Tibial nerve (tissue), 3 donors: ENCODE measurements around the gene SCN4B.

ENCODE experiments used
- POLR2A ChIP-seq, 2 donors: fragments of 450-650 bp; IDR thresholded peaks; one replicate each; pipeline ENCODE4 v1.6.1; 2017; ENCODE audit warnings: antibody characterized with exemption in 2 of 2, mild to moderate bottlenecking in 2 of 2, moderate library complexity in 2 of 2
- TF ChIP-seq, protein P1 (sequence below), 5 experiments: fragments of 200-600 bp in 3 of 5; fragments of 450-650 bp in 2 of 5; sonication (generic) in 3 of 5; IDR thresholded peaks; one replicate each; pipeline ENCODE4 v1.5.1; 2016 to 2019; ENCODE audit warnings: antibody characterized with exemption in 5 of 5, mild to moderate bottlenecking in 3 of 5, moderate library complexity in 2 of 5

DNA sequence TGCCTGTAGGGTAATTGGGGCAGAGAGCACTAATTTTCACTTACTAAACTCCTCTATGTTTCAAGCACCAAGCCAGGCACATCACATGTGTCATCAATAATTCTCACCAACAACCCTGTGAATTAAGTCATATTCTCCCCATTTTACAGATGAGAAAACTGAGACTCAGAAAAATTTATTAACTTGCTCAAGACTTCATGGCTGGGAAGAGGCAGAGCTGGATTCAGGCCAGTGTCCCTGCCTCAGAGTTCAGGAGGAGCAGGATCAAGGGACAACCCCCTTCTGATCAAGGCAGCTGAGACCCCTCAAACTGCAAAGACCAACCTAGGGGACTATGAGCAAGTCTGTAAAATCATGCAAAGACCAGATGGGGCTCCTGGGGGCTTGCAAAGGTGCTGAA lies 68.0 kb downstream of the SCN4B start:
- TF ChIP-seq, protein P1, sequence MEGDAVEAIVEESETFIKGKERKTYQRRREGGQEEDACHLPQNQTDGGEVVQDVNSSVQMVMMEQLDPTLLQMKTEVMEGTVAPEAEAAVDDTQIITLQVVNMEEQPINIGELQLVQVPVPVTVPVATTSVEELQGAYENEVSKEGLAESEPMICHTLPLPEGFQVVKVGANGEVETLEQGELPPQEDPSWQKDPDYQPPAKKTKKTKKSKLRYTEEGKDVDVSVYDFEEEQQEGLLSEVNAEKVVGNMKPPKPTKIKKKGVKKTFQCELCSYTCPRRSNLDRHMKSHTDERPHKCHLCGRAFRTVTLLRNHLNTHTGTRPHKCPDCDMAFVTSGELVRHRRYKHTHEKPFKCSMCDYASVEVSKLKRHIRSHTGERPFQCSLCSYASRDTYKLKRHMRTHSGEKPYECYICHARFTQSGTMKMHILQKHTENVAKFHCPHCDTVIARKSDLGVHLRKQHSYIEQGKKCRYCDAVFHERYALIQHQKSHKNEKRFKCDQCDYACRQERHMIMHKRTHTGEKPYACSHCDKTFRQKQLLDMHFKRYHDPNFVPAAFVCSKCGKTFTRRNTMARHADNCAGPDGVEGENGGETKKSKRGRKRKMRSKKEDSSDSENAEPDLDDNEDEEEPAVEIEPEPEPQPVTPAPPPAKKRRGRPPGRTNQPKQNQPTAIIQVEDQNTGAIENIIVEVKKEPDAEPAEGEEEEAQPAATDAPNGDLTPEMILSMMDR (IDR thresholded peaks at IDR 0.05) = no peak
- no peak for TF ChIP-seq POLR2A (IDR thresholded peaks at IDR 0.05)
